HEK293 (cell line): ENCODE data around the gene CCNJL.
"Not testable (repeated sequence)": the region's sequence is repeated elsewhere in the genome, so short reads cannot be mapped to it uniquely, and the experiment has no call there.

Source experiments
- CTCF ChIA-PET: fragments of 350-600 bp; formaldehyde crosslinking; extraction: SDS; loops from one replicate; lab custom pipeline; 2021; ENCODE audit warnings: antibody characterized with exemption; lab: Yijun Ruan, JAX
- POLR2A ChIA-PET: fragments of 300-600 bp; formaldehyde crosslinking; extraction: SDS; loops from one replicate; lab custom pipeline; 2020; ENCODE audit warnings: antibody characterized with exemption, inconsistent platforms; lab: Yijun Ruan, JAX
- H3K27ac ChIP-seq: fragments of 200-500 bp; sonication (Bioruptor generic); 2 replicates; pipeline ENCODE4 v1.5.1; 2014; ENCODE audit warnings: low read depth, low read length, control low read depth, inconsistent platforms; ENCODE audit errors: extremely low read depth
- H3K36me3 ChIP-seq, 2 experiments: fragments of 200-500 bp in 1 of 2; sonication (Bioruptor generic) in 1 of 2; 1 replicate in 1 of 2; 2 replicates in 1 of 2; pipeline ENCODE4 v1.5.1; 2014 to 2017; ENCODE audit warnings: inconsistent platforms in 2 of 2, low read length in 2 of 2; ENCODE audit not compliant: control insufficient read depth in 2 of 2, insufficient read depth in 1 of 2
- H3K4me1 ChIP-seq: fragments of 200-500 bp; sonication (Bioruptor generic); 2 replicates; pipeline ENCODE4 v1.5.1; 2014; ENCODE audit warnings: mild to moderate bottlenecking, low read length, inconsistent platforms; ENCODE audit not compliant: control insufficient read depth, insufficient read depth
- H3K4me3 ChIP-seq: 2 replicates; pipeline ENCODE4 v1.5.1; 2011; ENCODE audit warnings: low read depth, mild to moderate bottlenecking, control low read depth, low read length, moderate library complexity
- H3K9me3 ChIP-seq: fragments of 200-500 bp; sonication (Bioruptor generic); 2 replicates; pipeline ENCODE4 v1.5.1; 2014; ENCODE audit warnings: low read depth, low read length, inconsistent platforms; ENCODE audit not compliant: control insufficient read depth, insufficient read depth
- OVOL3 ChIP-seq: fragments of 450-650 bp; formaldehyde crosslinking; IDR thresholded peaks from 2 replicates; pipeline ENCODE4 v1.5.1; 2016; ENCODE audit warnings: missing biosample characterization, missing genetic modification characterization
- RBAK ChIP-seq: fragments of 450-650 bp; formaldehyde crosslinking; IDR thresholded peaks from 2 replicates; pipeline ENCODE4 v1.5.1; 2016; ENCODE audit warnings: missing biosample characterization, missing genetic modification characterization
- TCF7L2 ChIP-seq: IDR thresholded peaks from 2 replicates; pipeline ENCODE4 v1.6.1; 2011; ENCODE audit warnings: low read depth, mild to moderate bottlenecking, inconsistent platforms, low read length, moderate library complexity, borderline replicate concordance
- YY1 ChIP-seq: fragments of 450-650 bp; formaldehyde crosslinking; IDR thresholded peaks from 2 replicates; pipeline ENCODE4 v1.5.1; 2018; ENCODE audit warnings: missing biosample characterization, missing genetic modification characterization
- ZBTB8A ChIP-seq: fragments of 450-650 bp; formaldehyde crosslinking; IDR thresholded peaks from 2 replicates; pipeline ENCODE4 v1.5.1; 2016; ENCODE audit warnings: missing biosample characterization, missing genetic modification characterization
- ZFP69B ChIP-seq: fragments of 450-650 bp; formaldehyde crosslinking; IDR thresholded peaks from 2 replicates; pipeline ENCODE4 v1.5.1; 2016; ENCODE audit warnings: missing biosample characterization, missing genetic modification characterization
- ZIC2 ChIP-seq: fragments of 450-650 bp; formaldehyde crosslinking; IDR thresholded peaks from 2 replicates; pipeline ENCODE4 v1.5.1; 2016; ENCODE audit warnings: missing biosample characterization, missing genetic modification characterization
- ZNF121 ChIP-seq: fragments of 450-650 bp; formaldehyde crosslinking; IDR thresholded peaks from 2 replicates; pipeline ENCODE4 v1.5.1; 2016; ENCODE audit warnings: missing biosample characterization, missing genetic modification characterization
- ZNF2 ChIP-seq: fragments of 450-650 bp; formaldehyde crosslinking; IDR thresholded peaks from 2 replicates; pipeline ENCODE4 v1.5.1; 2016; ENCODE audit warnings: missing biosample characterization, missing genetic modification characterization
- ZNF211 ChIP-seq: fragments of 450-650 bp; formaldehyde crosslinking; IDR thresholded peaks from 2 replicates; pipeline ENCODE4 v1.5.1; 2016; ENCODE audit warnings: low read depth, missing biosample characterization, missing genetic modification characterization
- ZNF23 ChIP-seq: fragments of 450-650 bp; formaldehyde crosslinking; IDR thresholded peaks from 2 replicates; pipeline ENCODE4 v1.5.1; 2016; ENCODE audit warnings: missing biosample characterization, missing genetic modification characterization, borderline replicate concordance
- ZNF266 ChIP-seq: fragments of 450-650 bp; formaldehyde crosslinking; IDR thresholded peaks from 2 replicates; pipeline ENCODE4 v1.5.1; 2016; ENCODE audit warnings: missing biosample characterization, missing genetic modification characterization, low read depth
- ZNF362 ChIP-seq: fragments of 450-650 bp; formaldehyde crosslinking; IDR thresholded peaks from 2 replicates; pipeline ENCODE4 v1.5.1; 2016; ENCODE audit warnings: missing biosample characterization, missing genetic modification characterization
- ZNF404 ChIP-seq: fragments of 450-650 bp; formaldehyde crosslinking; IDR thresholded peaks from 2 replicates; pipeline ENCODE4 v1.5.1; 2017; ENCODE audit warnings: missing biosample characterization, missing genetic modification characterization
- ZNF426 ChIP-seq: fragments of 450-650 bp; formaldehyde crosslinking; IDR thresholded peaks from 2 replicates; pipeline ENCODE4 v1.5.1; 2017; ENCODE audit warnings: missing biosample characterization, missing genetic modification characterization, mild to moderate bottlenecking, inconsistent platforms, moderate library complexity
- ZNF433 ChIP-seq: fragments of 450-650 bp; formaldehyde crosslinking; IDR thresholded peaks from 2 replicates; pipeline ENCODE4 v1.5.1; 2016; ENCODE audit warnings: missing biosample characterization, missing genetic modification characterization, low read depth
- ZNF529 ChIP-seq: fragments of 450-650 bp; formaldehyde crosslinking; IDR thresholded peaks from 2 replicates; pipeline ENCODE4 v1.5.1; 2017; ENCODE audit warnings: missing genetic modification characterization, missing biosample characterization; ENCODE audit not compliant: insufficient replicate concordance
- ZNF530 ChIP-seq: fragments of 450-650 bp; formaldehyde crosslinking; IDR thresholded peaks from 2 replicates; pipeline ENCODE4 v1.5.1; 2016; ENCODE audit warnings: low read depth, missing biosample characterization, missing genetic modification characterization
- ZNF544 ChIP-seq: fragments of 450-650 bp; formaldehyde crosslinking; IDR thresholded peaks from 2 replicates; pipeline ENCODE4 v1.5.0; 2017; ENCODE audit warnings: missing biosample characterization, missing genetic modification characterization
- ZNF558 ChIP-seq: fragments of 450-650 bp; formaldehyde crosslinking; IDR thresholded peaks from 2 replicates; pipeline ENCODE4 v1.5.1; 2016; ENCODE audit warnings: missing biosample characterization, missing genetic modification characterization
- ZNF560 ChIP-seq: fragments of 450-650 bp; formaldehyde crosslinking; IDR thresholded peaks from 2 replicates; pipeline ENCODE4 v1.5.1; 2017; ENCODE audit warnings: missing biosample characterization, missing genetic modification characterization, borderline replicate concordance
- ZNF629 ChIP-seq: fragments of 450-650 bp; formaldehyde crosslinking; IDR thresholded peaks from 2 replicates; pipeline ENCODE4 v1.5.1; 2017; ENCODE audit warnings: missing biosample characterization, missing genetic modification characterization
- ZNF654 ChIP-seq: fragments of 450-650 bp; formaldehyde crosslinking; IDR thresholded peaks from 2 replicates; pipeline ENCODE4 v1.5.1; 2016; ENCODE audit warnings: low read depth, missing biosample characterization, missing genetic modification characterization
- ZNF664 ChIP-seq: fragments of 450-650 bp; formaldehyde crosslinking; IDR thresholded peaks from 2 replicates; pipeline ENCODE4 v1.5.1; 2016; ENCODE audit warnings: missing biosample characterization, missing genetic modification characterization
- ZNF677 ChIP-seq: fragments of 450-650 bp; IDR thresholded peaks from 2 replicates; pipeline ENCODE4 v1.5.0; 2018; ENCODE audit warnings: missing biosample characterization, mild to moderate bottlenecking, missing genetic modification characterization, moderate library complexity
- TF ChIP-seq, protein P1 (sequence below): fragments of 450-650 bp; formaldehyde crosslinking; IDR thresholded peaks from 2 replicates; pipeline ENCODE4 v1.5.1; 2016; ENCODE audit warnings: missing biosample characterization, missing genetic modification characterization
- TF ChIP-seq, protein P2 (sequence below): fragments of 450-650 bp; formaldehyde crosslinking; IDR thresholded peaks from 2 replicates; pipeline ENCODE4 v1.5.1; 2017; ENCODE audit warnings: missing biosample characterization, missing genetic modification characterization
- TF ChIP-seq, protein P3 (sequence below): fragments of 450-650 bp; formaldehyde crosslinking; IDR thresholded peaks from 2 replicates; pipeline ENCODE4 v1.5.1; 2016; ENCODE audit warnings: missing biosample characterization, missing genetic modification characterization, low read depth

Gene CCNJL

GRCh38 chr5:160250826-160251225 is 61.5 kb downstream of the CCNJL start (continued):
- TF ChIP-seq, protein P1, sequence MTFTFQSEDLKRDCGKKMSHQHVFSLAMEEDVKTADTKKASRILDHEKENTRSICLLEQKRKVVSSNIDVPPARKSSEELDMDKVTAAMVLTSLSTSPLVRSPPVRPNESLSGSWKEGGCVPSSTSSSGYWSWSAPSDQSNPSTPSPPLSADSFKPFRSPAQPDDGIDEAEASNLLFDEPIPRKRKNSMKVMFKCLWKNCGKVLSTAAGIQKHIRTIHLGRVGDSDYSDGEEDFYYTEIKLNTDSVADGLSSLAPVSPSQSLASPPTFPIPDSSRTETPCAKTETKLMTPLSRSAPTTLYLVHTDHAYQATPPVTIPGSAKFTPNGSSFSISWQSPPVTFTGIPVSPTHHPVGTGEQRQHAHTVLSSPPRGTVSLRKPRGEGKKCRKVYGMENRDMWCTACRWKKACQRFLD (tag by site-specific recombination) = no peak
- TF ChIP-seq ZNF362 (tag by site-specific recombination) = no peak
- no peak for TF ChIP-seq ZNF23 (tag by site-specific recombination)
- TF ChIP-seq ZNF211 = no peak
- no peak for TF ChIP-seq ZFP69B (tag by site-specific recombination)
- TF ChIP-seq ZNF2 (tag by site-specific recombination) = no peak
- TF ChIP-seq TCF7L2 = no peak

DNA sequence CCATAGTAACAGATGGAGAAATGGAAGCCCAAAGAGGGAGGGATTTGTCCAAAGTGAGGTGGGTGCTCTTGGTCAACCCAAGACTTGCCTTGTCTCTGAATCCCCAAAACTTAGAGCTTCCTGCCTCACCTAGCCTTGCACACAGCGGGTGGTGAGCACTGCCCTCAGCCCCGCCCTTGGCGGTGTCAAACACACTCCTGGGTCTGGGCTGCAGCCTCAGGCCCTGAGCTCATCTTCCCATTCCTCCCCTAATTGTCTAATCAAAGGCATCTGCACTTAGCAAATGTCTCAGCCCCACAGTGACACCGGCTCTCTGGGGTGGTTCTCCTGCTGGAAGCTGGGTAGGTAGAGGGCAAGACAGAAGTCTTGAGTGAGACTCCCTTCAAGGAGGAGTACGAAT is 62.1 kb downstream of the CCNJL start:
- no peak for TF ChIP-seq ZNF664 (tag by site-specific recombination)
- no peak for TF ChIP-seq ZNF544 (tag by site-specific recombination)
- no peak for TF ChIP-seq ZIC2
- no peak for TF ChIP-seq ZNF530 (tag by site-specific recombination)
- TF ChIP-seq ZFP69B (tag by site-specific recombination) = no peak
- no peak for TF ChIP-seq ZNF677 (tag by site-specific recombination)
- no peak for TF ChIP-seq YY1
- TF ChIP-seq, protein P2, sequence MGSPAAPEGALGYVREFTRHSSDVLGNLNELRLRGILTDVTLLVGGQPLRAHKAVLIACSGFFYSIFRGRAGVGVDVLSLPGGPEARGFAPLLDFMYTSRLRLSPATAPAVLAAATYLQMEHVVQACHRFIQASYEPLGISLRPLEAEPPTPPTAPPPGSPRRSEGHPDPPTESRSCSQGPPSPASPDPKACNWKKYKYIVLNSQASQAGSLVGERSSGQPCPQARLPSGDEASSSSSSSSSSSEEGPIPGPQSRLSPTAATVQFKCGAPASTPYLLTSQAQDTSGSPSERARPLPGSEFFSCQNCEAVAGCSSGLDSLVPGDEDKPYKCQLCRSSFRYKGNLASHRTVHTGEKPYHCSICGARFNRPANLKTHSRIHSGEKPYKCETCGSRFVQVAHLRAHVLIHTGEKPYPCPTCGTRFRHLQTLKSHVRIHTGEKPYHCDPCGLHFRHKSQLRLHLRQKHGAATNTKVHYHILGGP (tag by site-specific recombination) = no peak
- TF ChIP-seq, protein P3, sequence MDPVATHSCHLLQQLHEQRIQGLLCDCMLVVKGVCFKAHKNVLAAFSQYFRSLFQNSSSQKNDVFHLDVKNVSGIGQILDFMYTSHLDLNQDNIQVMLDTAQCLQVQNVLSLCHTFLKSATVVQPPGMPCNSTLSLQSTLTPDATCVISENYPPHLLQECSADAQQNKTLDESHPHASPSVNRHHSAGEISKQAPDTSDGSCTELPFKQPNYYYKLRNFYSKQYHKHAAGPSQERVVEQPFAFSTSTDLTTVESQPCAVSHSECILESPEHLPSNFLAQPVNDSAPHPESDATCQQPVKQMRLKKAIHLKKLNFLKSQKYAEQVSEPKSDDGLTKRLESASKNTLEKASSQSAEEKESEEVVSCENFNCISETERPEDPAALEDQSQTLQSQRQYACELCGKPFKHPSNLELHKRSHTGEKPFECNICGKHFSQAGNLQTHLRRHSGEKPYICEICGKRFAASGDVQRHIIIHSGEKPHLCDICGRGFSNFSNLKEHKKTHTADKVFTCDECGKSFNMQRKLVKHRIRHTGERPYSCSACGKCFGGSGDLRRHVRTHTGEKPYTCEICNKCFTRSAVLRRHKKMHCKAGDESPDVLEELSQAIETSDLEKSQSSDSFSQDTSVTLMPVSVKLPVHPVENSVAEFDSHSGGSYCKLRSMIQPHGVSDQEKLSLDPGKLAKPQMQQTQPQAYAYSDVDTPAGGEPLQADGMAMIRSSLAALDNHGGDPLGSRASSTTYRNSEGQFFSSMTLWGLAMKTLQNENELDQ (tag by site-specific recombination) = no peak
- Histone ChIP-seq H3K4me3 (no peak overlapping the region), H3K36me3 (peaks cover 0 to 10% of the 10 kb centered on the region in 2 experiments; a peak in 1 of 3 replicates), H3K4me1 (no peaks in the 10 kb centered on the region), H3K27ac (no peak overlapping the region), H3K9me3 (no peaks in the 10 kb centered on the region)
- CTCF ChIA-PET = interaction anchor here (1.1 kb wide), 1 partner anchor 169 kb away, joined by 4 read pairs; no protein-coding TSS in a partner anchor
- POLR2A ChIA-PET = no interaction called here

DNA sequence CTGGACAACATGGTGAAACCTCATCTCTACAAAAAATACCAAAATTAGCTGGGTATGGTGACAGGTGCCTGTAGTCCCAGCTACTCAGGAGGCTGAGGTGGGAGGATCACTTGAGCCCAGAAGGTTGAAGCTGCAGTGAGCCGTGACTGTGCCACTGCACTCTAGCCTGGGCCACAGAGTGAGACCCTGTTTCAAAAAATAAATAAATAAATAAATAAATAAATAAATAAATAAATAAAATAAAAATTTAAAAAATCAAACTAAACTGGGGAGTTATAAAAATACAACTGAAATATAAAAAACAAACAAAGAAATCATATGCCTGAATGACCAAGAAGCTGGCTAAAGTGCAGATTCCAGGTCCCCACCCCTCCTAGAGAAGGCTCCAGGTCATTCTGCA is 62.8 kb downstream of the CCNJL start:
- CTCF ChIA-PET = interaction anchor here (0.6 to 1.1 kb wide), 3 partner anchors 96 to 169 kb away, joined by 3 to 4 read pairs (median 3); no protein-coding TSS in a partner anchor
- POLR2A ChIA-PET, H3K9me3 ChIP-seq, H3K4me1 ChIP-seq, H3K36me3 ChIP-seq, H3K27ac ChIP-seq, H3K4me3 ChIP-seq: not testable (repeated sequence)
- TF ChIP-seq ZNF654 = peak; percentile 35; the same call in 1 of the 2 replicates
- TF ChIP-seq ZNF558 (tag by site-specific recombination) = peak; percentile 70; the same call in 1 of the 2 replicates
- peak; percentile 55; the same call in 1 of the 2 replicates for TF ChIP-seq ZNF121
- peak; percentile 68; the same call in 1 of the 2 replicates for TF ChIP-seq RBAK
- TF ChIP-seq OVOL3 = peak; percentile 34; the same call in 1 of the 2 replicates
- 0 out of 2 replicates have a peak, but pooled peaks have one; percentile 16 for TF ChIP-seq ZNF266 (tag by site-specific recombination)
- peak; percentile 94 for TF ChIP-seq ZNF426 (tag by site-specific recombination)
- TF ChIP-seq ZBTB8A (tag by site-specific recombination) = peak; percentile 82
- peak; percentile 35; the same call in 1 of the 2 replicates for TF ChIP-seq ZNF404 (tag by site-specific recombination)
- peak; percentile 67; the same call in 1 of the 2 replicates for TF ChIP-seq ZNF560 (tag by site-specific recombination)
- peak; percentile 67 for TF ChIP-seq ZNF629
- TF ChIP-seq ZNF433 (tag by site-specific recombination) = peak; percentile 39; the same call in 1 of the 2 replicates
- peak; percentile 48 for TF ChIP-seq ZNF529
